Liver (tissue), 9 donors: Measurements from ENCODE around the gene OR3A2. TPM values are rescaled to one million over a fixed set of nuclear protein-coding genes. Genes with fewer than 3 reads are reported as not detected.

Experiments
- DNase-seq: peaks from one replicate; pipeline ENCODE4 v3.0.0-alpha.2; 2017; ENCODE audit warnings: low spot score
- H3K27ac ChIP-seq, 2 donors: one replicate each; pipeline ENCODE4 v1.7.0; 2013; ENCODE audit warnings: inconsistent platforms in 2 of 2, low read length in 2 of 2, control low read depth in 1 of 2, low read depth in 1 of 2, mild to moderate bottlenecking in 1 of 2
- H3K27me3 ChIP-seq, 4 donors: one replicate each; pipeline versions ENCODE4 v1.6.1 to v1.7.0; 2013; ENCODE audit warnings: low read length in 3 of 4, inconsistent platforms in 1 of 4, mild to moderate bottlenecking in 1 of 4, moderate library complexity in 1 of 4; ENCODE audit not compliant: control insufficient read depth in 4 of 4, insufficient read depth in 4 of 4
- H3K36me3 ChIP-seq, 4 donors: one replicate each; pipeline versions ENCODE4 v1.6.1 to v1.7.0; 2013; ENCODE audit warnings: low read length in 3 of 4, mild to moderate bottlenecking in 3 of 4, low read depth in 1 of 4, moderate library complexity in 1 of 4; ENCODE audit not compliant: control insufficient read depth in 4 of 4, insufficient read depth in 3 of 4
- H3K4me1 ChIP-seq, 4 donors: one replicate each; pipeline versions ENCODE4 v1.6.1 to v1.7.0; 2013; ENCODE audit warnings: low read length in 3 of 4, mild to moderate bottlenecking in 3 of 4, moderate library complexity in 1 of 4; ENCODE audit not compliant: control insufficient read depth in 4 of 4, insufficient read depth in 4 of 4
- H3K4me3 ChIP-seq, 3 donors: one replicate each; pipeline versions ENCODE4 v1.6.1 to v1.7.0; 2013; ENCODE audit warnings: low read length in 3 of 3, control low read depth in 1 of 3, low read depth in 1 of 3, mild to moderate bottlenecking in 1 of 3
- H3K9ac ChIP-seq, 2 donors: one replicate each; pipeline ENCODE4 v1.7.0; 2013; ENCODE audit warnings: low read length in 2 of 2, mild to moderate bottlenecking in 2 of 2, moderate library complexity in 2 of 2, control low read depth in 1 of 2, low read depth in 1 of 2
- H3K9me3 ChIP-seq, 4 donors: one replicate each; pipeline versions ENCODE4 v1.6.1 to v1.7.0; 2013; ENCODE audit warnings: low read length in 3 of 4; ENCODE audit not compliant: control insufficient read depth in 4 of 4
- ATF3 ChIP-seq: IDR thresholded peaks from 2 replicates; pipeline ENCODE4 v1.6.1; 2016; ENCODE audit warnings: antibody characterized with exemption
- CTCF ChIP-seq: fragments of 150-350 bp; IDR thresholded peaks from 2 replicates; pipeline ENCODE4 v1.5.1; 2017; ENCODE audit warnings: improper control_type of control experiment, low read depth, low read length; ENCODE audit not compliant: missing input control
- EGR1 ChIP-seq, 2 donors: IDR thresholded peaks; 2 replicates each; pipeline ENCODE4 v1.6.1; 2016 to 2018; ENCODE audit warnings: antibody characterized with exemption in 2 of 2, low read depth in 2 of 2
- FOXA1 ChIP-seq: IDR thresholded peaks from 2 replicates; pipeline ENCODE4 v1.6.1; 2016; ENCODE audit warnings: antibody characterized with exemption
- FOXA2 ChIP-seq: IDR thresholded peaks from 2 replicates; pipeline ENCODE4 v1.6.1; 2016; ENCODE audit warnings: antibody characterized with exemption
- GABPA ChIP-seq, 2 donors: IDR thresholded peaks in 1 of 2; conservative IDR thresholded peaks in 1 of 2; 2 replicates each; pipeline ENCODE4 v1.6.1; 2016; ENCODE audit warnings: antibody characterized with exemption in 2 of 2, mild to moderate bottlenecking in 1 of 2, moderate library complexity in 1 of 2
- HNF4A ChIP-seq, 2 donors: conservative IDR thresholded peaks; 2 replicates each; pipeline ENCODE4 v1.6.1; 2016; ENCODE audit warnings: antibody characterized with exemption in 2 of 2, mild to moderate bottlenecking in 2 of 2
- NR2F2 ChIP-seq: IDR thresholded peaks from 2 replicates; pipeline ENCODE4 v1.6.1; 2016; ENCODE audit warnings: antibody characterized with exemption
- RAD21 ChIP-seq, 2 donors: IDR thresholded peaks; 2 replicates each; pipeline ENCODE4 v1.6.1; 2016; ENCODE audit warnings: antibody characterized with exemption in 2 of 2, mild to moderate bottlenecking in 2 of 2
- RXRA ChIP-seq, 2 donors: IDR thresholded peaks; 2 replicates each; pipeline ENCODE4 v1.6.1; 2017 to 2018; ENCODE audit warnings: antibody characterized with exemption in 2 of 2, mild to moderate bottlenecking in 1 of 2
- SP1 ChIP-seq: IDR thresholded peaks from 2 replicates; pipeline ENCODE4 v1.6.1; 2018; ENCODE audit warnings: antibody characterized with exemption, mild to moderate bottlenecking
- TAF1 ChIP-seq: conservative IDR thresholded peaks from 2 replicates; pipeline ENCODE4 v1.6.1; 2016; ENCODE audit warnings: antibody characterized with exemption, mild to moderate bottlenecking
- YY1 ChIP-seq: IDR thresholded peaks from 2 replicates; pipeline ENCODE4 v1.6.1; 2016; ENCODE audit warnings: antibody characterized with exemption, mild to moderate bottlenecking
- WGBS: extraction: QIAGEN DNeasy Blood & Tissue Kit; methylation state at CpG from one replicate; pipeline ENCODE4 v1.1.7; 2013; 5-methylcytosine and 5-hydroxymethylcytosine counted together
- polyA plus RNA-seq, 2 donors: library from polyadenylated mRNA; stranded (reverse) in 1 of 2; unstranded in 1 of 2; fragments of 200-250 nt in 1 of 2; fragments of >200 nt in 1 of 2; fragmentation: Nextera tagmentation in 1 of 2; extraction: Ambion mirVana in 1 of 2; gene quantifications; one replicate each; pipeline versions ENCODE4 v1.2.1 to v1.2.3, GENCODE V29; 2013 to 2015
- total RNA-seq, 2 donors: library from RNA; depleted of rRNA; stranded (reverse); fragments of >200 nt; gene quantifications; one replicate each; pipeline ENCODE4 v1.2.3, GENCODE V29; 2014
- TF ChIP-seq, protein P1 (sequence below): IDR thresholded peaks from 2 replicates; pipeline ENCODE4 v1.6.1; 2016; ENCODE audit warnings: antibody characterized with exemption
- TF ChIP-seq, protein P2 (sequence below): IDR thresholded peaks from 2 replicates; pipeline ENCODE4 v1.6.1; 2016; ENCODE audit warnings: antibody characterized with exemption, mild to moderate bottlenecking
- donor health status: healthy.
- donor health status: healthy.
- donor health status: healthy.
- donor health status: healthy.
- donor health status: healthy.

OR3A2 gene
- total and polyA plus RNA-seq, 4 donors = not detected

DNA sequence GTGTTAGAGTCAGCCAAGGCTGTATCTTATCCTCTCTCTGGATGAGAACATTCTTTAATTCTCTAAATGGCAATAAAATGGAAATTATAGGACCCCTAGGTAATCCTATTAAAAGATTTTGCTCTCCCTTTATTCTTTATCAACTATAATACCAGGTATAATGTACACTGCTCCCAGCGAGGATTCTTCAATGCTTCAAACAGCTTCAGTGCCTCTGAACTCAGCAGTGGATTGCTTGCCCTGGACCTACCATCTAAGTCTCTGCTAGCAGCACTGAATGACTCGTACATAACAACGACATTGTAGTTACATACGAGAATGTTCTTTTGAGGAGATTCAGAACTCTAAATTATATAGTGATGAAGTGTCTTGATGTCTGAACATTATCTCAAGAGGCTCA lies 3.7 kb upstream of the OR3A2 start:
- Histone ChIP-seq H3K27me3 (peaks cover 0 to 4% (median 2%) of the 10 kb centered on the region in 4 donors), H3K4me1 (no peaks in the 10 kb centered on the region), H3K27ac (no peak overlapping the region), H3K9ac (no peak overlapping the region), H3K9me3 (peaks cover 0 to 3% (median under 1%) of the 10 kb centered on the region in 4 donors), H3K36me3 (no peaks in the 10 kb centered on the region), H3K4me3 (no peak overlapping the region)
- no peak for TF ChIP-seq TAF1
- TF ChIP-seq FOXA1 = no peak
- no peak for TF ChIP-seq ATF3
- no peak for TF ChIP-seq RAD21 (IDR thresholded peaks at IDR 0.05)
- no peak for TF ChIP-seq GABPA (IDR thresholded peaks at IDR 0.05 in 1 of 2, conservative IDR thresholded peaks at IDR 0.05 in 1 of 2)
- no peak for TF ChIP-seq NR2F2
- TF ChIP-seq, protein P1, sequence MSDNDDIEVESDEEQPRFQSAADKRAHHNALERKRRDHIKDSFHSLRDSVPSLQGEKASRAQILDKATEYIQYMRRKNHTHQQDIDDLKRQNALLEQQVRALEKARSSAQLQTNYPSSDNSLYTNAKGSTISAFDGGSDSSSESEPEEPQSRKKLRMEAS = no peak
- no peak for TF ChIP-seq SP1
- no peak for TF ChIP-seq FOXA2
- no peak for TF ChIP-seq YY1
- TF ChIP-seq CTCF = no peak
- no peak for TF ChIP-seq HNF4A (conservative IDR thresholded peaks at IDR 0.05)
- TF ChIP-seq RXRA (IDR thresholded peaks at IDR 0.05) = no peak
- DNase-seq = no peak
- 69% methylated on average over 4 of the region's 4 CpGs for WGBS

DNA sequence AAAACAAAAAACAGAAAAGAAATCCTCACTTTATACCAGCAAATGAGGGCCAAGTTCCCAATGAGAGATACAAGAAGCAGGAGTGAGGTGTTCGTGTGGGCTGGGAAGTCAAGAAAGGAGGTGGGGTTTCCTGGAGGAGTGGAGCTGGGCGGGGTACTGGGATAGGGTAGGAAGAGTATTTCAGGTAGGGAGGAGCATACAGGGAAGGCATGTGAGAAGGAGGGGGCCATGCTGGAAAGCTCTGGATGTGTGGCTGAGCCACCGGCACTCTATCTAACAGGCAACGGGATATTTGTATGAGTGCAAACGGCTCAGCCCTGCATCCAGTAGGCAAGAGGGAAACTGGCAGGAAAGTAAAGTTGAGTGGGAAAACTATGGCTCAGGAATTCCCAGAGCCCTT lies 4.2 kb downstream of the OR3A2 start:
- peaks cover 0 to 6% (median 3%) of the 10 kb centered on the region in 4 donors for H3K27me3 ChIP-seq
- no peak for TF ChIP-seq CTCF
- TF ChIP-seq HNF4A (conservative IDR thresholded peaks at IDR 0.05) = no peak
- TF ChIP-seq EGR1 (IDR thresholded peaks at IDR 0.05; ENCODE audit: low read depth in 2 of 2) = no peak
- TF ChIP-seq, protein P2, sequence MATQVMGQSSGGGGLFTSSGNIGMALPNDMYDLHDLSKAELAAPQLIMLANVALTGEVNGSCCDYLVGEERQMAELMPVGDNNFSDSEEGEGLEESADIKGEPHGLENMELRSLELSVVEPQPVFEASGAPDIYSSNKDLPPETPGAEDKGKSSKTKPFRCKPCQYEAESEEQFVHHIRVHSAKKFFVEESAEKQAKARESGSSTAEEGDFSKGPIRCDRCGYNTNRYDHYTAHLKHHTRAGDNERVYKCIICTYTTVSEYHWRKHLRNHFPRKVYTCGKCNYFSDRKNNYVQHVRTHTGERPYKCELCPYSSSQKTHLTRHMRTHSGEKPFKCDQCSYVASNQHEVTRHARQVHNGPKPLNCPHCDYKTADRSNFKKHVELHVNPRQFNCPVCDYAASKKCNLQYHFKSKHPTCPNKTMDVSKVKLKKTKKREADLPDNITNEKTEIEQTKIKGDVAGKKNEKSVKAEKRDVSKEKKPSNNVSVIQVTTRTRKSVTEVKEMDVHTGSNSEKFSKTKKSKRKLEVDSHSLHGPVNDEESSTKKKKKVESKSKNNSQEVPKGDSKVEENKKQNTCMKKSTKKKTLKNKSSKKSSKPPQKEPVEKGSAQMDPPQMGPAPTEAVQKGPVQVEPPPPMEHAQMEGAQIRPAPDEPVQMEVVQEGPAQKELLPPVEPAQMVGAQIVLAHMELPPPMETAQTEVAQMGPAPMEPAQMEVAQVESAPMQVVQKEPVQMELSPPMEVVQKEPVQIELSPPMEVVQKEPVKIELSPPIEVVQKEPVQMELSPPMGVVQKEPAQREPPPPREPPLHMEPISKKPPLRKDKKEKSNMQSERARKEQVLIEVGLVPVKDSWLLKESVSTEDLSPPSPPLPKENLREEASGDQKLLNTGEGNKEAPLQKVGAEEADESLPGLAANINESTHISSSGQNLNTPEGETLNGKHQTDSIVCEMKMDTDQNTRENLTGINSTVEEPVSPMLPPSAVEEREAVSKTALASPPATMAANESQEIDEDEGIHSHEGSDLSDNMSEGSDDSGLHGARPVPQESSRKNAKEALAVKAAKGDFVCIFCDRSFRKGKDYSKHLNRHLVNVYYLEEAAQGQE = no peak
- WGBS = 81% methylated on average over 5 of the region's 5 CpGs

More for the DNA sequence above, 4.2 kb downstream of the OR3A2 start:
- no peak overlapping the region for H3K4me3 ChIP-seq
- H3K9me3 ChIP-seq = peaks cover 0 to 2% (median 0%) of the 10 kb centered on the region in 4 donors
- no peaks in the 10 kb centered on the region for H3K36me3 ChIP-seq
- DNase-seq = no peak
- H3K9ac ChIP-seq = no peak overlapping the region
- no peak overlapping the region for H3K27ac ChIP-seq
- H3K4me1 ChIP-seq = no peaks in the 10 kb centered on the region
